Stomach (tissue), 9 donors: Measurements from ENCODE around the gene XIRP1. TPM values are rescaled to one million over a fixed set of nuclear protein-coding genes. Genes with fewer than 3 reads are reported as not detected.

Experiments
- DNase-seq, 2 donors: peaks; one replicate each; pipeline versions ENCODE4 v3.0.0 to v3.0.0-alpha.2; 2013 to 2019
- H3K27ac ChIP-seq, 5 donors: fragments of 200-600 bp in 4 of 5; sonication (generic) in 4 of 5; one replicate each; pipeline ENCODE4 v1.5.1; 2013 to 2019; ENCODE audit warnings: mild to moderate bottlenecking in 1 of 5, moderate library complexity in 1 of 5
- H3K27me3 ChIP-seq, 3 donors: fragments of 200-600 bp; sonication (generic); one replicate each; pipeline ENCODE4 v1.5.1; 2017 to 2019; ENCODE audit warnings: mixed run types in 1 of 3
- H3K36me3 ChIP-seq, 4 donors: fragments of 200-600 bp; sonication (generic); 1 replicate in 3 of 4; 2 replicates in 1 of 4; pipeline ENCODE4 v1.5.1; 2016 to 2019
- H3K4me1 ChIP-seq, 4 donors: fragments of 200-600 bp; sonication (generic); one replicate each; pipeline ENCODE4 v1.5.1; 2016 to 2019
- H3K4me3 ChIP-seq, 4 donors: fragments of 200-600 bp; sonication (generic) in 3 of 4; one replicate each; pipeline ENCODE4 v1.5.1; 2016 to 2019; ENCODE audit warnings: mild to moderate bottlenecking in 1 of 4
- H3K9me3 ChIP-seq, 4 donors: fragments of 200-600 bp; sonication (generic); one replicate each; pipeline ENCODE4 v1.5.1; 2016 to 2019
- EP300 ChIP-seq: sonication (generic); formaldehyde crosslinking; IDR thresholded peaks from one replicate; pipeline ENCODE4 v1.6.1; 2017; ENCODE audit warnings: antibody characterized with exemption
- POLR2A ChIP-seq, 4 donors: fragments of 450-650 bp; IDR thresholded peaks; one replicate each; pipeline ENCODE4 v1.6.1; 2016; ENCODE audit warnings: antibody characterized with exemption in 4 of 4, control low read depth in 2 of 4, mild to moderate bottlenecking in 1 of 4, moderate library complexity in 1 of 4
- POLR2AphosphoS5 ChIP-seq, 3 donors: sonication (generic); formaldehyde crosslinking; IDR thresholded peaks; one replicate each; pipeline ENCODE4 v1.6.1; 2016; ENCODE audit warnings: antibody characterized with exemption in 3 of 3
- WGBS, 5 donors: extraction: QIAGEN DNeasy Blood & Tissue Kit in 3 of 5; methylation state at CpG; one replicate each; pipeline versions ENCODE4 v1.1.5 to v1.1.7; 2013 to 2018; 5-methylcytosine and 5-hydroxymethylcytosine counted together
- intact Hi-C: fragments of 100-400 bp; cut with DNase I; formaldehyde crosslinking; loops from one replicate; pipeline ENCODE4 v1.15.1; 2023; ENCODE audit warnings: low total_unique reads
- polyA plus RNA-seq, 3 donors: library from polyadenylated mRNA; stranded (reverse); fragments of 200-250 nt; gene quantifications; one replicate each; pipeline ENCODE4 v1.2.3, GENCODE V29; 2013
- total RNA-seq, 5 donors: library from RNA; depleted of rRNA; stranded (reverse); fragments of >200 nt; gene quantifications; one replicate each; pipeline versions ENCODE4 v1.1.0 to v1.2.3, GENCODE V29; 2014 to 2016
- TF ChIP-seq, protein P1 (sequence below), 7 experiments: fragments of 450-650 bp in 4 of 7; fragments of 200-600 bp in 3 of 7; sonication (generic) in 3 of 7; IDR thresholded peaks; one replicate each; pipeline ENCODE4 v1.5.1; 2016 to 2019; ENCODE audit warnings: antibody characterized with exemption in 7 of 7, control low read depth in 2 of 7, mild to moderate bottlenecking in 1 of 7
- donor health status: healthy with polysubstance abuse.
- donor health status: Bipolar disorder and iron deficiency.
- donor health status: healthy.

XIRP1 gene
- total and polyA plus RNA-seq, 8 donors = under 0.01 to 1.1 (median 0.18) TPM; not detected in 3

DNA sequence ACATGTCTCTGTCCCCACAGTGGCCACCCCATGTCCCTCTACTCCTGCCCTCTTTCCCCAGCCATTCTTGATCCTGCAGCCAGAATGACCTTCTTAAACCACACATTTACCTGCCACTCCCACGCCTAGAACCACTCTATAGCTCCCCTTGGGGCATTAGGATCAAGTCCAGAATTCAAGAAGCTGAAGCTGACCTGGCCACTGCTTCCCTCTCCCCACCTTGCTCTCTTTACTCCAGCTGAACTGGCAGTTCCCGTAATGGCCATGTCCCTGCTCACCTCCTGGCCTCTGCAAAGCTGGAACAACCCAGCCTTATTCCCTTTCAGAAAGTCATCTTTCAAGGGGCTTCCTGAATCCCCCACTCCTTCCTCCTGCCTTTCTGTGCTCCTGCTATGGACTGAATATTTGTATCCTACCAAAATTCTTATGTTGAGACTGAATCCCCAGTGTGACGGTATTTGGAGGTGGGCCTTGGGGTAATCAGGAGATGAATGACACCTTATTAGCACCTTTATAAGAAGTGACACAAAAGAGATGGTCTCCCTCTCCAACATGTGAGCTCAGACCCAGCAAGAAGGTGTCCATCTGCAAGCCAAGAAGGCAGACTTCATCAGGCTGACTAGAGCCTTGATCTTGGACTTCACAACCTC lies 42.8 kb downstream of the XIRP1 start:
- Histone ChIP-seq H3K9me3 (no peaks in the 10 kb centered on the region), H3K4me1 (peaks cover 73 to 80% (median 78%) of the 10 kb centered on the region in 4 donors), H3K27me3 (no peaks in the 10 kb centered on the region), H3K4me3 (peak overlapping the region in 2 of 4 donors; percentile 70 to 85), H3K36me3 (peaks cover 16 to 21% (median 20%) of the 10 kb centered on the region in 4 donors), H3K27ac (peak overlapping the region; percentile 6 to 100 (median 99))
- TF ChIP-seq POLR2AphosphoS5 (IDR thresholded peaks at IDR 0.05) = no peak
- TF ChIP-seq POLR2A (IDR thresholded peaks at IDR 0.05) = no peak
- TF ChIP-seq, protein P1, sequence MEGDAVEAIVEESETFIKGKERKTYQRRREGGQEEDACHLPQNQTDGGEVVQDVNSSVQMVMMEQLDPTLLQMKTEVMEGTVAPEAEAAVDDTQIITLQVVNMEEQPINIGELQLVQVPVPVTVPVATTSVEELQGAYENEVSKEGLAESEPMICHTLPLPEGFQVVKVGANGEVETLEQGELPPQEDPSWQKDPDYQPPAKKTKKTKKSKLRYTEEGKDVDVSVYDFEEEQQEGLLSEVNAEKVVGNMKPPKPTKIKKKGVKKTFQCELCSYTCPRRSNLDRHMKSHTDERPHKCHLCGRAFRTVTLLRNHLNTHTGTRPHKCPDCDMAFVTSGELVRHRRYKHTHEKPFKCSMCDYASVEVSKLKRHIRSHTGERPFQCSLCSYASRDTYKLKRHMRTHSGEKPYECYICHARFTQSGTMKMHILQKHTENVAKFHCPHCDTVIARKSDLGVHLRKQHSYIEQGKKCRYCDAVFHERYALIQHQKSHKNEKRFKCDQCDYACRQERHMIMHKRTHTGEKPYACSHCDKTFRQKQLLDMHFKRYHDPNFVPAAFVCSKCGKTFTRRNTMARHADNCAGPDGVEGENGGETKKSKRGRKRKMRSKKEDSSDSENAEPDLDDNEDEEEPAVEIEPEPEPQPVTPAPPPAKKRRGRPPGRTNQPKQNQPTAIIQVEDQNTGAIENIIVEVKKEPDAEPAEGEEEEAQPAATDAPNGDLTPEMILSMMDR (IDR thresholded peaks at IDR 0.05) = no peak
- no peak for TF ChIP-seq EP300
- WGBS, 5 donors = 44 to 65% (median 55%) methylated on average over 3 of the region's 3 CpGs
- intact Hi-C loops = no loop called here
- no peak for DNase-seq

GRCh38 chr3:39149059-39149455 lies 43.3 kb downstream of the XIRP1 start:
- H3K4me3 ChIP-seq = peak overlapping the region in 2 of 4 donors; percentile 70 to 85
- no peak for DNase-seq
- TF ChIP-seq POLR2A (IDR thresholded peaks at IDR 0.05) (no peak), POLR2AphosphoS5 (IDR thresholded peaks at IDR 0.05) (no peak)
- TF ChIP-seq, protein P1 (IDR thresholded peaks at IDR 0.05) = no peak
- peak overlapping the region in 4 of 5 donors; percentile 98 to 100 (median 100) for H3K27ac ChIP-seq
- peaks cover 68 to 78% (median 73%) of the 10 kb centered on the region in 4 donors for H3K4me1 ChIP-seq
- intact Hi-C loops = no loop called here
- no peaks in the 10 kb centered on the region for H3K9me3 ChIP-seq
- WGBS, 5 donors = 48 to 74% (median 60%) methylated on average over 4 of the region's 4 CpGs
- H3K36me3 ChIP-seq = peaks cover 22 to 26% (median 26%) of the 10 kb centered on the region in 4 donors
- no peaks in the 10 kb centered on the region for H3K27me3 ChIP-seq

GRCh38 chr3:39148435-39149058 lies 43.8 kb downstream of the XIRP1 start:
- 30 to 55% (median 43%) methylated on average over 9 of the region's 9 CpGs for WGBS, 5 donors
- TF ChIP-seq EP300 (no peak), POLR2A (IDR thresholded peaks at IDR 0.05) (no peak), POLR2AphosphoS5 (IDR thresholded peaks at IDR 0.05) (no peak)
- TF ChIP-seq, protein P1 (IDR thresholded peaks at IDR 0.05) = no peak
- Histone ChIP-seq H3K27ac (peak overlapping the region; percentile 48 to 100 (median 99)), H3K9me3 (no peaks in the 10 kb centered on the region), H3K27me3 (no peaks in the 10 kb centered on the region), H3K4me3 (peak overlapping the region in 2 of 4 donors; percentile 70 to 85), H3K4me1 (peaks cover 64 to 78% (median 71%) of the 10 kb centered on the region in 4 donors), H3K36me3 (peaks cover 27 to 31% (median 31%) of the 10 kb centered on the region in 4 donors)
- peak in 1 of 2 donors; percentile 52 for DNase-seq
- intact Hi-C loops = no loop called here

- intact Hi-C loops = no loop called here
- WGBS, 5 donors = 20 to 36% (median 29%) methylated on average over 8 to 9 of the region's 9 CpGs
- TF ChIP-seq POLR2AphosphoS5 (IDR thresholded peaks at IDR 0.05) = peak in 1 of 3 donors; percentile 5
- no peak for TF ChIP-seq EP300
- TF ChIP-seq POLR2A (IDR thresholded peaks at IDR 0.05) = no peak
- TF ChIP-seq, protein P1 (IDR thresholded peaks at IDR 0.05) = no peak
- no peaks in the 10 kb centered on the region for H3K27me3 ChIP-seq
- H3K4me3 ChIP-seq = peak overlapping the region in 3 of 4 donors; percentile 19 to 85 (median 70)
- DNase-seq = peak in 1 of 2 donors; percentile 82
- H3K4me1 ChIP-seq = peaks cover 67 to 85% (median 78%) of the 10 kb centered on the region in 4 donors
- no peaks in the 10 kb centered on the region for H3K9me3 ChIP-seq
- H3K36me3 ChIP-seq = peaks cover 34 to 38% (median 37%) of the 10 kb centered on the region in 4 donors
- peak overlapping the region; percentile 48 to 100 (median 99) for H3K27ac ChIP-seq
Observed at GRCh38 chr3:39147711-39148434, 44.5 kb downstream of the XIRP1 start.
